Mucosa of descending colon (tissue), 3 donors: ENCODE data around the gene USF3. TPM values are rescaled to one million over a fixed set of nuclear protein-coding genes. Genes with fewer than 3 reads are reported as not detected.

ENCODE experiments used
- ATAC-seq: fragments of 200-7000 bp; cut with Tn5 transposase; one replicate; pipeline ENCODE4 v1.9.1; 2020; ENCODE audit warnings: mild to moderate bottlenecking, moderate library complexity
- DNase-seq, 3 donors: peaks; one replicate each; pipeline ENCODE4 v3.0.0-alpha.2; 2020
- H3K36me3 ChIP-seq: fragments of 200-600 bp; one replicate; pipeline ENCODE4 v1.8.0; 2021; ENCODE audit warnings: low read depth, mild to moderate bottlenecking
- H3K4me1 ChIP-seq: fragments of 200-600 bp; one replicate; pipeline ENCODE4 v1.8.0; 2021; ENCODE audit warnings: low read depth, mild to moderate bottlenecking
- H3K4me3 ChIP-seq: fragments of 200-600 bp; one replicate; pipeline ENCODE4 v1.8.0; 2021; ENCODE audit warnings: mild to moderate bottlenecking
- H3K9me3 ChIP-seq: fragments of 200-600 bp; one replicate; pipeline ENCODE4 v1.8.0; 2021; ENCODE audit warnings: mild to moderate bottlenecking
- intact Hi-C, 2 donors: fragments of 100-400 bp; cut with DNase I in 1 of 2; cut with micrococcal nuclease in 1 of 2; formaldehyde crosslinking; loops; one replicate each; pipeline versions ENCODE4 v1.11.0 to v1.11.1; 2022; cut with DNase I, micrococcal nuclease
- total RNA-seq, 3 donors: library from RNA; stranded (reverse); fragmentation: NEBNext Ultra II Directional in 2 of 3; extraction: Animal tissue kit (Norgen Biotek cat#: 25700) in 2 of 3; gene quantifications; one replicate each; pipeline versions ENCODE4 v1.2.1 to v1.2.4, GENCODE V29; 2021 to 2023
- TF ChIP-seq, protein P1 (sequence below): fragments of 200-600 bp; IDR thresholded peaks from one replicate; pipeline ENCODE4 v1.8.0; 2022; ENCODE audit warnings: antibody characterized with exemption, mild to moderate bottlenecking
- donor health status: DM: no; HTN: no; CAD: no; lungs with moderate emphysema.
- donor health status: DM: no; HTN: no; CAD: no.
- donor health status: DM: no; HTN: yes; CAD: no.

Gene USF3
- total RNA-seq, 3 donors from 2014 or later = 24.5 to 31.4 (median 26.7) TPM

DNA sequence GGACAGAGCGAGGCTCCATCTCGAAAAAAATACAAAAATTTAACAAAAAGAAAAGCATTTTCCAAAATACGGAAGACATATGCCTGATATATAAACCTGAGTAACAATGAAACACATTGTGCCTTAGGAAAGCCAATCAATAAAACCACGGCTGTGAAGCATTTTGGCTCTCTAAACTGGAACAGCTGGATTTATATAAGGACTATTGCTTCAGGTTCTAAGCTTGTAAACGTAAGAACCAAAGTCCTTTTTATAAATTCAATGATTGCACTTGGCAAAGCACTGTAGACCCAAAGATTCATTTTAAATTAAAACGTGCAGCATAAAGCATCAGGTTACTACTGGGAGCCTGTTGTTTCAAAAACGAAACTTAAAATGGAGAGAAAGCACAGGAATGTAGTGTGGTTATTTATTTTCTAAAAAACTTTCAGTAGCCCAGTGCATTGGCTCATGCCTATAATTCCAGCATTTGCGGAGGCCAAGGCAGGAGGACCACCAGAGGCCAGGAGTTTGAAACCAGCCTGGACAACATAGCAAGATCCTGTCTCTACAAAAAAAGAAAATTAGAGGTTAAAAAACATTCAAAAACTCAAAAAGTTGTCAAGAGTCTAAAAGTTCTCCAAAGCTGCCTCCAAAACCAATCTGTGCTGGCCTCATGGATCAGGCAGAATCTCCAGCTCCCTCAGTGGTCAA is 61.5 kb downstream of the USF3 start:
- no peak overlapping the region for H3K4me3 ChIP-seq
- TF ChIP-seq, protein P1, sequence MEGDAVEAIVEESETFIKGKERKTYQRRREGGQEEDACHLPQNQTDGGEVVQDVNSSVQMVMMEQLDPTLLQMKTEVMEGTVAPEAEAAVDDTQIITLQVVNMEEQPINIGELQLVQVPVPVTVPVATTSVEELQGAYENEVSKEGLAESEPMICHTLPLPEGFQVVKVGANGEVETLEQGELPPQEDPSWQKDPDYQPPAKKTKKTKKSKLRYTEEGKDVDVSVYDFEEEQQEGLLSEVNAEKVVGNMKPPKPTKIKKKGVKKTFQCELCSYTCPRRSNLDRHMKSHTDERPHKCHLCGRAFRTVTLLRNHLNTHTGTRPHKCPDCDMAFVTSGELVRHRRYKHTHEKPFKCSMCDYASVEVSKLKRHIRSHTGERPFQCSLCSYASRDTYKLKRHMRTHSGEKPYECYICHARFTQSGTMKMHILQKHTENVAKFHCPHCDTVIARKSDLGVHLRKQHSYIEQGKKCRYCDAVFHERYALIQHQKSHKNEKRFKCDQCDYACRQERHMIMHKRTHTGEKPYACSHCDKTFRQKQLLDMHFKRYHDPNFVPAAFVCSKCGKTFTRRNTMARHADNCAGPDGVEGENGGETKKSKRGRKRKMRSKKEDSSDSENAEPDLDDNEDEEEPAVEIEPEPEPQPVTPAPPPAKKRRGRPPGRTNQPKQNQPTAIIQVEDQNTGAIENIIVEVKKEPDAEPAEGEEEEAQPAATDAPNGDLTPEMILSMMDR = no peak
- DNase-seq (peak in 1 of 3 donors; percentile 21), ATAC-seq (peak; percentile 66)
- H3K36me3 ChIP-seq = no peaks in the 10 kb centered on the region
- peaks cover 6% of the 10 kb centered on the region for H3K4me1 ChIP-seq
- H3K9me3 ChIP-seq = no peaks in the 10 kb centered on the region
- intact Hi-C loops = no loop called here

DNA sequence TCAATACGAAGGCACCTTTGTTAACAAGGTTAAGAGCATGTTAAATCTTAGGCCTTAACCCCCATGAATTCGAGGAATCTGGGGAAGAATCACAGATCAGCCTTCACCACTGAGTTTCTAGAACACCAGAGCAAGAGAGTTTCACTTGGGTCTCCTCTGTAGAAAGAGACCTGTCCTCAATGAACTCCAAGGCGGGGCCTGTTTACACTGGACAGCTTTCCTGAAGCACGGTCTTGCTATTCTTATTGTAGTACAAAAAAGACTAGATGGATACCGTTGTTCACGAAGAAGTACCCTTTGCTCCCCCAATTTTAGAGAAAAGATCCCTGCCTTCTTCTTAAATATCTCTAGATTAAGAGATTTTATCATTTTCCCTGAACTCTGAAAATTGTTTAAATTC is 64.9 kb downstream of the USF3 start:
- ATAC-seq (peak; percentile 20), DNase-seq (peak in 1 of 3 donors; percentile 55)
- peaks cover 11% of the 10 kb centered on the region for H3K4me1 ChIP-seq
- H3K9me3 ChIP-seq = no peaks in the 10 kb centered on the region
- intact Hi-C loops = no loop called here
- H3K36me3 ChIP-seq = no peaks in the 10 kb centered on the region
- H3K4me3 ChIP-seq = no peak overlapping the region
- TF ChIP-seq, protein P1 = no peak

DNA sequence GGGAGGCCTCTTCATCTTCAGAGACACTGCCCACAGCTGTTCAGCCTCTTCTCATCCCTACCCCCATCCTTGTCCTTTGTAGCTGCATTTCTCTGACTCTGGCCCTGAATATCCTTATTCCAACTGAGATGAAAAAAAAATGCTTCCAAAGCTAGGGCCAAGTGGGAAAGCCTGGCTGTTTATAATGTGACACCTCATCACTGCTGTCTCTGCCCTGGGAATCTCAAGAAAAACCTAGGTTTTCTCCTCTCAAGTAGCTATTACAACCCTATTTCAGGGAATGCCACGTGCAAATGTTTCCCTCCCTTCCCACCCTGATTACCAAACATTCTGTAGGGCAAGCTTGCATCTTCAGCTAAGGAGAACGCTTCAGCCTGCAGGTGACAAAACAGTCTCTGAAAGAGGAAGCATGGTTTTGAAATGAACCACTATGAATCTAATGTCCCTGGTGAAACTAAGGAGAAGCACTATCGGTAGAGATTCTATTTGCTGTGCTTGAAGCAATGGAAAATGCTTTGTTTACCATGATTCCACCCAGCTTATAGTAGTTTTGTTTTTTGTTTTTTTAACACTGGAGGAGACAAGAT is 65.4 kb downstream of the USF3 start:
- no peak for ATAC-seq
- no peak overlapping the region for H3K4me3 ChIP-seq
- no peaks in the 10 kb centered on the region for H3K36me3 ChIP-seq
- H3K4me1 ChIP-seq = peaks cover 11% of the 10 kb centered on the region
- intact Hi-C loops = no loop called here
- no peak for DNase-seq
- TF ChIP-seq, protein P1 = no peak
- no peaks in the 10 kb centered on the region for H3K9me3 ChIP-seq

DNA sequence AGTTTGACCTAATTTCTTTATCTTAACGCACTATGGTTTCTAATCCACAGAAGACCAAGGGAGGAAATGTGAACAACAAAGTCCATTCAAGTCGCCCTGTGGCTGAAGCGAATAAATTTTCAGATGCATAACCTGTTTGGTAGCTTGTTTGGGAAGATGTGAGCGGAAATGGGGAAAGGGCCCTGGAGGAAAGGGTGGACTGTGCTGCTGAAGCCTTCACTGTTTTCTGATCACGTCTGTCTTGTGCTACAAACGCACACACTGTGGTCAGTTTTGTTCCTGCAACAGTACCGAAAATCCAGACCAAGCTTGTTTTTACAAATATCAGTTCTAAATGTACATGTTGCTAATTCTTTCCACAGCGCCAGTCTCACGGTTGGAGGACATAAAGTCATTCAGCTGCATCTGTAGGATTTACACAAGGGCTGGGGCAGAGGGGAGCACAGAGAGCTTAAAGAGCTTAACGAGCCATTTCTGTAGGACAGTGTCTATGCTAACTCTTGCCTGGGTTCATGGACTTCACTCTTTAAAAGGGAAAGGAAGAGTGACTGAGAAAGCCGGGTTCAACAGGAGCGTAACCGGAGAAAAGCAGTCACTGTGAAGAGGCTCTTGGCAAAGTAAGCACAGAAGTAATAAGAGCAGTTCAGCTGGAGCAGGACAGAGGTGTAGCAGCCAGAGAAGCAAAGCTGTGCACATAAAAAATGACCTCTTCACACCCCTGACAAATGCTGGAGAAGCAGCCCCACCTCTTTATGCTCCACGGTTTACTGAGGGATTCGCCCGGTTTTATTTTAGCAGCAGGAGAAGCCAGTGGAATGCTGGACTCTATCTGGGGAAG is 66.6 kb downstream of the USF3 start:
- intact Hi-C loops = no loop called here
- DNase-seq = peak in 1 of 3 donors; percentile 47
- H3K4me1 ChIP-seq = peaks cover 11% of the 10 kb centered on the region
- H3K9me3 ChIP-seq = no peaks in the 10 kb centered on the region
- TF ChIP-seq, protein P1 = no peak
- peak; percentile 68 for ATAC-seq
- H3K4me3 ChIP-seq = no peak overlapping the region
- H3K36me3 ChIP-seq = no peaks in the 10 kb centered on the region

DNA sequence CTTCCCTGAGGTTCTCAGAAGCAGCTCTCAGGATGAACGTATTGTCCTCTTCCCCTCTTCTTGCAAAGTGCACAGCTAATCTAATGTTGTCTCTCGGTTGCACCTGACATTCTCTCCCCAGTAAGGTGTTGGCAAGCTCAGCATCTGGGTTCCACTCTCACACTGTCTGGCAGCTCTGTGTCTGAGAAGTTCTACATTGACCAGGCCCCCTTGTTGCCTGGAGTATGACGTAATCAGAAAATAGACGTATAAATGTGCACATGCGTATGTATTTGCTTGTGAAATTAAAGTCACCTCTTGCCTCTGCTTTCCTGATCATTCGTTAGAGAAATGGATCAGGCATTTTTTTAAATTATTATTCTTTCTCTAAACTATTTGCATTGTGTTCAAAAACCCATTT is 67.7 kb downstream of the USF3 start:
- no peak for ATAC-seq
- H3K4me1 ChIP-seq = peaks cover 11% of the 10 kb centered on the region
- H3K9me3 ChIP-seq = no peaks in the 10 kb centered on the region
- no peak for DNase-seq
- intact Hi-C loops = no loop called here
- H3K36me3 ChIP-seq = no peaks in the 10 kb centered on the region
- H3K4me3 ChIP-seq = no peak overlapping the region
- TF ChIP-seq, protein P1 = no peak
